ENCODE data around the gene PTPN7.

Gene PTPN7

DNA sequence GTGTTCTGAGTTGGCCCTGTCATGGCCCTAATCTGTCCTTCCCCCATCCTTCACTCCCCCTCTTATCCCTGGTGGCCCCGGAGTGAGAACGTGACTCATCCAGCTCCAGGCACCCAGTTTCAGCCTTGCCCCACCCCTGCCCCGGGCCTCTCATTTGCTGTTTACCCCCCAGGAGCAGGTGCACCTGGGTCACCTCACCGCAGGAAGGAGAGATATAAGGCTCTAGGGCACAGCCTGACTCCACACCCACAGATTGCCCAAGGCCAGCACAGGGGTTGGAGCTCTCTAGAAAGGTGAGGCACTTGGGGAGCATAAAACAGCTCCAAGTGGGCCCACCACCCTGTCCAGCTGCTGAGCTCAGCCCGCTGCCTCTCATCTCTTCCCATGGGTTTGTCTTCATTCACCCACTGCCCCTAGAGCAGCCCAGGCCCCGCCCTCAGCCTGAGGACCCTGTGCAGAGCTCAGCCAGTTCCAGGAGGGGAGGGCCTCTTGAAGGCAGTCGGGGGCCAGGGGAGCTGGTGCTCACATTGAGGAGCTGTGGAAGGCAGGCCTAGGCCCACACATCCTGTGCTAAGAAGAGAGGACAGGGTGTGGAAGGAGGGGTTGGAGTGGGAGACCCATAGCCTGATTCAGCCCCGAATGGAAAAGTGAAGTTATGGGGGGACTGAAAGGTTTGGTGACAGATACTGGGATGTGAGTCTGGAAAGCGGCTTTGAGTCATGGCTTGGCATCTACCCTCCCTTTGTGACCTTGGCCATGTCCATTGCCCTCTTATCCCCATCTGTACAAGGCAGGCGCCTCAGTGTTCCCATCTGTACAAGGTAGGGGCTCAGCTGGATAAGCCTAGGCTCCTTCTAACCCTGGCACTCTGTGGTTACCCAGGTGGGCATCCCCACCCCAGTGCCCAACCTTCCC lies 53.8 kb downstream of the PTPN7 start:
- no peak for DNase-seq (ENCODE audit: low spot score)

DNA sequence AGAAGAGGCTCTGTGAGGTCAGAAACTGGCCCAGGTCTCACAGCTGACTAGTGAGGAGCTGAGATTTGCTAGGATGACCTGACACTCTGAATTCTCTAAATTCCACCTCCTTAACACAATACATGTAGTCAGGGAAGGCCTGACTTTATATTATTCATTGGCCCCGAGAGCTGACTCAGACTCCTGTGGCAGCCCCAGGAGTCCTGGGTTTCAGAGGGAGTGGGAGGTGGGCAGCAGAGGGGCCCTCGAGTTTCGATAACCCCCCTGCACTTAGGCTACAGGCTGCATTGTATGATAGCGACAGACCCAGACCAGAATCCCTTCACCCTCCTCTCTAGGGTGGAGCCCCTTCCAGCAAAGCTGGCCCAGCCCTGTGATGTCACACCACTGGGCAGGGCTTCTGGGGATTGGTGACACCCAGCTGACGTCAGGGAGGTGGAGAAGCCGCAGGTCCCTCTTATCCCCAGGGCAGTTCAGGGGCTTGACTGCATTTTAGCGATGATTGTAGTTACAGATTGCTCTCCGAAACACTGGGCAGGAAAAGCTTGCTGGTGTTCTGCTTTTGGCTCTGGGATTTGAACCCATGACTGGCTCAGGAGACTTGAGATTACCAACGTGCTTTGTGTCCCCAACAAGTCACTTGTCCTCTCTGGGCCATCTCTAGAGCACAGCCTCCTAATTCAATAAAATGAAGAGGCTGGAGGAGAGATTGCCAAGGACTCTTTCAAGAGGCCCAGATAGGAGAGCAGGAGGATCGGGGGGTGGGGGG lies 54.6 kb downstream of the PTPN7 start:
- DNase-seq (ENCODE audit: low spot score), result peak; percentile 60

GRCh38 chr1:202104073-202104472 lies 56.3 kb downstream of the PTPN7 start:
- no peak for DNase-seq (ENCODE audit: low spot score)

DNA sequence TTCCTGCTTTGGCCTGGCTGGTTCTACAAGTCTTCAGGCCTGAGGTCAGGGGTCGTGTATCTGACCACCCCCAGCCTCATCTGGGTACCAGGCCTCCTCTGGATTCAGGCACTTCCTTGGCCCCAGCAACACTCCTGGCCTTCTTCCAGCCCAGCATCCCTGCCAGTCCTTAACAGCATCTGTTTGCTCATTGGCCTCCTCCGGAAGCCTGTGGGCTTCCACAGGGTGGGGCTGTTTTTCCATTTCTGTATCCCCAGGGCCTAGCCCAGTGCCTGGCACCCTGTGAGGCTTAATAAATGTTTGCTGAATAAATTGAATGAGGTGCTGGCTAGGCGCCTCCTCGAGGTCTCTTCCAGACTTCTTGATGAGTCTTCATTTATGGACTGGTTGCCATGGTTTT lies 59.2 kb downstream of the PTPN7 start:
- peak; percentile 34 for DNase-seq (ENCODE audit: low spot score)

All from D341Med (cell line).